ENCODE data around the gene ADGRV1. TPM values are rescaled to one million over a fixed set of nuclear protein-coding genes. Genes with fewer than 3 reads are reported as not detected.

The ADGRV1 gene
- total RNA-seq, 2 experiments from 2014 or later = not detected

DNA sequence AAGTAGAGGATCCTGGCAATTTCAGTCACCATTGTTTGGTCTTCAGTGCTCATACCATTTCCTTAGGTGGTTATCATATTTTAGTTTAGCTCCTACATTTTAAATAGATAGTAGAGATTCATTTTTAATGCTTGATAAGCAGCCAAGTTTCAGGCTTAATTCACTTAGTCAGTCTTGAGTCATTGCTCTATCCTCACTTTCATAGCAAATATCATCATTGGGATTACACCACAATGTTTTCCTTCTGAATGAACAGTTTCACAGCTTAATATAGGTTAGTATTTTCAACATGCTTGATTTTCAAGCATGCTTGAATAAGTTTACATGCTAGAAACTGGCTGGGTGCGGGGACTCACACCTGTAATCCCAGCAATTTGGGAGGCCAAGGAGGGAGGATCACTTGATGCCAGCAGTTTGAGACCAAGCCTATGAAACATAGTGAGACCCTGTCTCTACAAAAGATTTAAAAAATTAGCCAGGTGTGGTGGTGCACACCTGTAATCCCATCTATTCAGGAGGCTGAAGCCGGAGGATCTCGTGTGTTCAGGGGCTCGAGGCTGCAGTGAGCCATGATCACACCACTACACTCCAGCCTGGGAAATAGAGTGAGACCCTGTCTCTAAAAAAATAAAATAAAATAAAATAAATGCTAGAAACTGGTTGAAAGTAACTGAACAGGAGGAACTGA is 339.9 kb downstream of the ADGRV1 start:
- Histone ChIP-seq H2AFZ (ENCODE audit: low read length) (no peak overlapping the region), H4K20me1 (ENCODE audit: insufficient read depth, low read length) (no peaks in the 10 kb centered on the region), H3K4me2 (ENCODE audit: low read length) (no peak overlapping the region), H3K4me3 (ENCODE audit: low read depth, low read length, poor library complexity, severe bottlenecking) (no peak overlapping the region), H3K27ac (ENCODE audit: low read depth, low read length, poor library complexity, severe bottlenecking) (no peak overlapping the region), H3K4me1 (ENCODE audit: insufficient read depth, low read length, poor library complexity, severe bottlenecking) (no peaks in the 10 kb centered on the region), H3K79me2 (ENCODE audit: insufficient read depth, low read depth, low read length) (no peaks in the 10 kb centered on the region), H3K9me2 (ENCODE audit: insufficient read depth, low read length) (no peaks in the 10 kb centered on the region), H3K9me3 (ENCODE audit: low read length) (no peaks in the 10 kb centered on the region), H3K36me3 (ENCODE audit: insufficient read depth, low read length) (no peaks in the 10 kb centered on the region)
- DNase-seq (ENCODE audit: low spot score) = no peak
- no TSS peak for BruUV-seq (replicated peaks)
- ChIA-PET CTCF (ENCODE audit: unreplicated experiment) (no interaction called here), POLR2A (interaction anchor here (0.6 kb wide), 1 partner anchor 116 kb away, joined by 4 read pairs; no protein-coding TSS in a partner anchor)
- TF ChIP-seq, protein P1, sequence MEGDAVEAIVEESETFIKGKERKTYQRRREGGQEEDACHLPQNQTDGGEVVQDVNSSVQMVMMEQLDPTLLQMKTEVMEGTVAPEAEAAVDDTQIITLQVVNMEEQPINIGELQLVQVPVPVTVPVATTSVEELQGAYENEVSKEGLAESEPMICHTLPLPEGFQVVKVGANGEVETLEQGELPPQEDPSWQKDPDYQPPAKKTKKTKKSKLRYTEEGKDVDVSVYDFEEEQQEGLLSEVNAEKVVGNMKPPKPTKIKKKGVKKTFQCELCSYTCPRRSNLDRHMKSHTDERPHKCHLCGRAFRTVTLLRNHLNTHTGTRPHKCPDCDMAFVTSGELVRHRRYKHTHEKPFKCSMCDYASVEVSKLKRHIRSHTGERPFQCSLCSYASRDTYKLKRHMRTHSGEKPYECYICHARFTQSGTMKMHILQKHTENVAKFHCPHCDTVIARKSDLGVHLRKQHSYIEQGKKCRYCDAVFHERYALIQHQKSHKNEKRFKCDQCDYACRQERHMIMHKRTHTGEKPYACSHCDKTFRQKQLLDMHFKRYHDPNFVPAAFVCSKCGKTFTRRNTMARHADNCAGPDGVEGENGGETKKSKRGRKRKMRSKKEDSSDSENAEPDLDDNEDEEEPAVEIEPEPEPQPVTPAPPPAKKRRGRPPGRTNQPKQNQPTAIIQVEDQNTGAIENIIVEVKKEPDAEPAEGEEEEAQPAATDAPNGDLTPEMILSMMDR (conservative IDR thresholded peaks at IDR 0.05; ENCODE audit: low read length) = no peak
- intact Hi-C loops (cut with micrococcal nuclease; ENCODE audit: unreplicated experiment) = no loop called here

DNA sequence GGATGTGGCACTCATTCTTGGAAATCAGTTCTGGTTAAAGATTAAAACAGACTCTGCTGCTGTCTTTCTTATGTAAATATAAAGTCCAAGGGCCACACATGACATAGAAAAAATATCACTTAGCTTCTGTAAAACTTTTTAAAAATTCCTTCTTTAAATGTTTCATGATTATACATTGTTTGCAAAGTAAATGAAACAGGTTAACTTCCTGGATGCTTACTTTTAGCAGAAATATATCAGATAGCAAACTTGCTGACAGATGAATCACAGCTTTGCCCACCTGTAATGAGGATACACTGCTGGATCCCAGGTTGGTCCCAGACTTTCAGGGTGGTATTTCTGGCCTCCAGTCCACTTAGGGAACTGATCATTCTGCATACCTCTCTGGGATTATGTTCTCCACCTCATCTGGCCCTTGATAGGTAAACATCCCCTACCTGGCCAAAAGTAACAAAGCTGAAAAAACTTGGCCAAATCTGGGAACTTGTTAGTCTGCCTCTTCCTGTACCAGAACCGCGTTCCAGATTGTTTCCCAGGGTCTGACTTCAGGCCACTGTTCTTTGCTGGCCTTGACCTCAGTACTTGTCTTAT is 340.5 kb downstream of the ADGRV1 start:
- CTCF ChIA-PET (ENCODE audit: unreplicated experiment) = no interaction called here
- TF ChIP-seq, protein P1 (conservative IDR thresholded peaks at IDR 0.05; ENCODE audit: low read length) = no peak
- TF ChIP-seq EZH2phosphoT487 (IDR thresholded peaks at IDR 0.05; ENCODE audit: borderline replicate concordance, low read depth, low read length) = no peak
- H3K79me2 ChIP-seq (ENCODE audit: insufficient read depth, low read depth, low read length) = no peaks in the 10 kb centered on the region
- no peak overlapping the region for H3K4me2 ChIP-seq (ENCODE audit: low read length)
- POLR2A ChIA-PET = no interaction called here
- intact Hi-C loops (cut with micrococcal nuclease; ENCODE audit: unreplicated experiment) = no loop called here
- H3K4me1 ChIP-seq (ENCODE audit: insufficient read depth, low read length, poor library complexity, severe bottlenecking) = no peaks in the 10 kb centered on the region
- no peak overlapping the region for H3K4me3 ChIP-seq (ENCODE audit: low read depth, low read length, poor library complexity, severe bottlenecking)
- no peaks in the 10 kb centered on the region for H3K36me3 ChIP-seq (ENCODE audit: insufficient read depth, low read length)
- DNase-seq (ENCODE audit: low spot score) = no peak
- no TSS peak for BruUV-seq (replicated peaks)
- no peaks in the 10 kb centered on the region for H3K9me3 ChIP-seq (ENCODE audit: low read length)
- H3K27ac ChIP-seq (ENCODE audit: low read depth, low read length, poor library complexity, severe bottlenecking) = no peak overlapping the region
- no peaks in the 10 kb centered on the region for H4K20me1 ChIP-seq (ENCODE audit: insufficient read depth, low read length)
- H3K9me2 ChIP-seq (ENCODE audit: insufficient read depth, low read length) = no peaks in the 10 kb centered on the region
- no peak overlapping the region for H2AFZ ChIP-seq (ENCODE audit: low read length)

DNA sequence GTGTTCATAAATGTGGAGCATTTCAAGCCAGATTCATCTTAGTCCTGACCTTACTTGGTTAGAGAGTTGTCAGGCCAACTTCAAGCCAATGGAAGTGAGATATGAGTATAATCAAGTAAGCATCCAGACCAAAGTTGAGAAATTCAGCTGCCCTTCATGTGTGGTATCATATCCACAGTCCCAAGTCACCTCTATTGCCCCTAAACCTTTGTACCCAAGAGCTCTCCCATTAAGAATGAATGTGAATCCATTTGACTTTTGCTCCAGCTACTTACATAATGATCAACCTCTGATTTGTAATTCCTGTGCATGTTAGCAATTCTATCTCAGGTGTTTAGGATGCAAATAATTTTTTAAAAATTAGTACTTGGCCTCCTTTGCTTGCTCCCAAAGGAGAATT is 342.7 kb downstream of the ADGRV1 start:
- Histone ChIP-seq H3K9me3 (ENCODE audit: low read length) (no peaks in the 10 kb centered on the region), H3K4me3 (ENCODE audit: low read depth, low read length, poor library complexity, severe bottlenecking) (no peak overlapping the region), H3K27ac (ENCODE audit: low read depth, low read length, poor library complexity, severe bottlenecking) (no peak overlapping the region), H3K79me2 (ENCODE audit: insufficient read depth, low read depth, low read length) (no peaks in the 10 kb centered on the region), H2AFZ (ENCODE audit: low read length) (no peak overlapping the region), H3K9me2 (ENCODE audit: insufficient read depth, low read length) (no peaks in the 10 kb centered on the region), H4K20me1 (ENCODE audit: insufficient read depth, low read length) (no peaks in the 10 kb centered on the region), H3K36me3 (ENCODE audit: insufficient read depth, low read length) (no peaks in the 10 kb centered on the region), H3K4me1 (ENCODE audit: insufficient read depth, low read length, poor library complexity, severe bottlenecking) (no peaks in the 10 kb centered on the region), H3K4me2 (ENCODE audit: low read length) (no peak overlapping the region)
- intact Hi-C loops (cut with micrococcal nuclease; ENCODE audit: unreplicated experiment) = no loop called here
- TF ChIP-seq, protein P1 (conservative IDR thresholded peaks at IDR 0.05; ENCODE audit: low read length) = no peak
- TF ChIP-seq EZH2phosphoT487 (IDR thresholded peaks at IDR 0.05; ENCODE audit: borderline replicate concordance, low read depth, low read length) = no peak
- ChIA-PET POLR2A (no interaction called here), CTCF (ENCODE audit: unreplicated experiment) (no interaction called here)
- DNase-seq (ENCODE audit: low spot score) = no peak
- no TSS peak for BruUV-seq (replicated peaks)
